NCI-H82 treated with DMSO at 0.1 percent for 48 hours (cell line): ENCODE data around the gene RETREG2.
"Not testable (repeated sequence)": the region's sequence is repeated elsewhere in the genome, so short reads cannot be mapped to it uniquely, and the experiment has no call there.

Experiments used
- DNase-seq: peaks from one replicate; lab custom pipeline; 2025; ENCODE audit not compliant: unreplicated experiment; lab: John Stamatoyannopoulos, UW

Gene RETREG2

GRCh38 chr2:219197388-219197787 is 19.3 kb downstream of the RETREG2 start:
- no peak for DNase-seq

GRCh38 chr2:219198974-219199373 is 20.9 kb downstream of the RETREG2 start:
- DNase-seq: no peak

GRCh38 chr2:219199470-219200211 is 21.6 kb downstream of the RETREG2 start:
- DNase-seq: no peak

- not testable (repeated sequence) for DNase-seq
These were observed 22.6 kb downstream of the RETREG2 start for GRCh38 chr2:219200502-219201326.

GRCh38 chr2:219201331-219201730 is 23.3 kb downstream of the RETREG2 start:
- not testable (repeated sequence) for DNase-seq

GRCh38 chr2:219204425-219205164 is 26.5 kb downstream of the RETREG2 start:
- no peak for DNase-seq

- no peak for DNase-seq
These were observed 27.1 kb downstream of the RETREG2 start for GRCh38 chr2:219205165-219205538.

GRCh38 chr2:219205981-219206327 is 27.9 kb downstream of the RETREG2 start:
- DNase-seq: no peak

- DNase-seq: peak; percentile 78
These were observed 28.5 kb downstream of the RETREG2 start, which contains the start of gene ZFAND2B for GRCh38 chr2:219206328-219207133. TSS of gene ZFAND2B (plus strand) at chr2:219206782. CDS start at chr2:219206988, 206 bp downstream.

- DNase-seq: no peak
These were observed 29.2 kb downstream of the RETREG2 start for GRCh38 chr2:219207134-219207883.

- no peak for DNase-seq
These were observed 30.0 kb downstream of the RETREG2 start for GRCh38 chr2:219207884-219208740.

- DNase-seq: no peak
These were observed 31.4 kb downstream of the RETREG2 start for GRCh38 chr2:219209236-219210195.

GRCh38 chr2:219210196-219210885 is 32.3 kb downstream of the RETREG2 start:
- no peak for DNase-seq

- no peak for DNase-seq
These were observed 32.8 kb downstream of the RETREG2 start for GRCh38 chr2:219210886-219211362.

- DNase-seq: no peak
These were observed 34.9 kb downstream of the RETREG2 start for GRCh38 chr2:219213026-219213415.

- no peak for DNase-seq
These were observed 35.5 kb downstream of the RETREG2 start for GRCh38 chr2:219213486-219214071.

- DNase-seq: no peak
These were observed 36.1 kb downstream of the RETREG2 start for GRCh38 chr2:219214141-219214540.
